Measurements from ENCODE around the gene SRRM3. TPM values are rescaled to one million over a fixed set of nuclear protein-coding genes. Genes with fewer than 3 reads are reported as not detected.

Gene SRRM3
- total and polyA plus RNA-seq, 9 of the 15 experiments (the other 6 are each of a cell fraction or from before 2014, with no cell fraction given) = 0.04 to 0.91 (median 0.46) TPM; not detected in 2

DNA sequence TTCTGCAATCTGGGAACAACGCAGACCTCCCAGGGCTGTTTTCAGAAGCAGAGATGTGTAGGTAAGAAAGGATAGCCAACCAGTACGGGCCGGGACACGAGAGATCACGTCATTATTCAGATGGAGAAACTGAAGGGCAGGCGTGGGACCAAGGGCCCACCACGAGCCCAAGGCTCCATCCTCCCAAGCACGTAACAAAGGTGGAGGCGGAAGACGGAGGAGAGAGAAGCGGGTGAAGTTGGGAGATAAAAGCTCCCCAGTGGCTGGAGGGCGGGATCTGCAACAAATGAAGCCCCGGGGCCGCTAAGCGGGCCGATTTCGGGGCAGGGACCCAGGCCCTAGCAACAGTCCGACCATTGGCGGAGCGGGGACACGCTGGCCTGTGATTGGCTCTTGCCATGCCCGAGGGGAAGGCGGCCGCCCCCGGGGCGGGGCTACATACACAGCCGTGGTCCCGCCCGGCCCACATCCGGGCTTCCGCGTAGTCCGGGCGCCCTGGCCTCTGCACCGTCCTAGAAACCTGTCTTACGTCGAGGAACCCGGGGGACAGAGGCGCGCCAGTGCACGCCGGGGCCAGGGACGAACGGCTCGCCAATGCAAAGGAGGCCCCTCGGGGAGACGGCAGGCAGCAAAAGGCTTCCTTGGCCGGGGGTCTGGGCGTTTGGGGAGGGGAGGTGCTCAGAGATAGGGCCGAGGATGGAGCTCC is 116.2 kb downstream of the SRRM3 start (continued):
- TF ChIP-seq, protein P1, sequence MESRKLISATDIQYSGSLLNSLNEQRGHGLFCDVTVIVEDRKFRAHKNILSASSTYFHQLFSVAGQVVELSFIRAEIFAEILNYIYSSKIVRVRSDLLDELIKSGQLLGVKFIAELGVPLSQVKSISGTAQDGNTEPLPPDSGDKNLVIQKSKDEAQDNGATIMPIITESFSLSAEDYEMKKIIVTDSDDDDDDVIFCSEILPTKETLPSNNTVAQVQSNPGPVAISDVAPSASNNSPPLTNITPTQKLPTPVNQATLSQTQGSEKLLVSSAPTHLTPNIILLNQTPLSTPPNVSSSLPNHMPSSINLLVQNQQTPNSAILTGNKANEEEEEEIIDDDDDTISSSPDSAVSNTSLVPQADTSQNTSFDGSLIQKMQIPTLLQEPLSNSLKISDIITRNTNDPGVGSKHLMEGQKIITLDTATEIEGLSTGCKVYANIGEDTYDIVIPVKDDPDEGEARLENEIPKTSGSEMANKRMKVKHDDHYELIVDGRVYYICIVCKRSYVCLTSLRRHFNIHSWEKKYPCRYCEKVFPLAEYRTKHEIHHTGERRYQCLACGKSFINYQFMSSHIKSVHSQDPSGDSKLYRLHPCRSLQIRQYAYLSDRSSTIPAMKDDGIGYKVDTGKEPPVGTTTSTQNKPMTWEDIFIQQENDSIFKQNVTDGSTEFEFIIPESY (CRISPR knock-in tag; IDR thresholded peaks at IDR 0.05) = no peak
- TF ChIP-seq ETV5 (CRISPR knock-in tag; IDR thresholded peaks at IDR 0.05; ENCODE audit: low read depth) (no peak; the same call in 1 of the 2 replicates), CEBPG (CRISPR knock-in tag; IDR thresholded peaks at IDR 0.05) (no peak), CEBPG (tag; conservative IDR thresholded peaks at IDR 0.05 in 1 of 2, IDR thresholded peaks at IDR 0.05 in 1 of 2) (0 out of 4 replicates have a peak, but pooled peaks of 1 of the 2 experiments have one; percentile 26), ZNF174 (CRISPR knock-in tag; IDR thresholded peaks at IDR 0.05) (no peak), TBL1XR1 (IDR thresholded peaks at IDR 0.05; ENCODE audit: low read length in 2 of 2) (no peak), MTA1 (IDR thresholded peaks at IDR 0.05; ENCODE audit: borderline replicate concordance) (peak; percentile 26; the same call in 1 of the 2 replicates), SMARCA4 (IDR thresholded peaks at IDR 0.05) (peak; percentile 48; the same call in 1 of the 2 replicates), ZNF57 (CRISPR knock-in tag; IDR thresholded peaks at IDR 0.05) (no peak), MEF2D (tag; conservative IDR thresholded peaks at IDR 0.05; ENCODE audit: low read depth) (no peak), CCAR2 (IDR thresholded peaks at IDR 0.05; ENCODE audit: low read depth, low read length) (no peak), E2F3 (CRISPR knock-in tag; IDR thresholded peaks at IDR 0.05) (no peak), CHD2 (IDR thresholded peaks at IDR 0.05; ENCODE audit: low read depth, low read length) (peak; percentile 77), ZNF165 (CRISPR knock-in tag; IDR thresholded peaks at IDR 0.05; ENCODE audit: borderline replicate concordance) (no peak), MXI1 (IDR thresholded peaks at IDR 0.05; ENCODE audit: low read depth, low read length) (peak; percentile 72; the same call in 1 of the 2 replicates), ZNF274 (IDR thresholded peaks at IDR 0.05; ENCODE audit: borderline replicate concordance, low read depth, low read length) (no peak), ETV1 (tag; conservative IDR thresholded peaks at IDR 0.05; ENCODE audit: low read depth) (0 out of 2 replicates have a peak, but pooled peaks have one; percentile 31), KDM4B (IDR thresholded peaks at IDR 0.05; ENCODE audit: borderline replicate concordance in 2 of 2, low read depth in 1 of 2) (no peak)
- TF ChIP-seq, protein P2, sequence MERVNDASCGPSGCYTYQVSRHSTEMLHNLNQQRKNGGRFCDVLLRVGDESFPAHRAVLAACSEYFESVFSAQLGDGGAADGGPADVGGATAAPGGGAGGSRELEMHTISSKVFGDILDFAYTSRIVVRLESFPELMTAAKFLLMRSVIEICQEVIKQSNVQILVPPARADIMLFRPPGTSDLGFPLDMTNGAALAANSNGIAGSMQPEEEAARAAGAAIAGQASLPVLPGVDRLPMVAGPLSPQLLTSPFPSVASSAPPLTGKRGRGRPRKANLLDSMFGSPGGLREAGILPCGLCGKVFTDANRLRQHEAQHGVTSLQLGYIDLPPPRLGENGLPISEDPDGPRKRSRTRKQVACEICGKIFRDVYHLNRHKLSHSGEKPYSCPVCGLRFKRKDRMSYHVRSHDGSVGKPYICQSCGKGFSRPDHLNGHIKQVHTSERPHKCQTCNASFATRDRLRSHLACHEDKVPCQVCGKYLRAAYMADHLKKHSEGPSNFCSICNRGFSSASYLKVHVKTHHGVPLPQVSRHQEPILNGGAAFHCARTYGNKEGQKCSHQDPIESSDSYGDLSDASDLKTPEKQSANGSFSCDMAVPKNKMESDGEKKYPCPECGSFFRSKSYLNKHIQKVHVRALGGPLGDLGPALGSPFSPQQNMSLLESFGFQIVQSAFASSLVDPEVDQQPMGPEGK (CRISPR knock-in tag; IDR thresholded peaks at IDR 0.05; ENCODE audit: borderline replicate concordance) = no peak
- TF ChIP-seq, protein P3, sequence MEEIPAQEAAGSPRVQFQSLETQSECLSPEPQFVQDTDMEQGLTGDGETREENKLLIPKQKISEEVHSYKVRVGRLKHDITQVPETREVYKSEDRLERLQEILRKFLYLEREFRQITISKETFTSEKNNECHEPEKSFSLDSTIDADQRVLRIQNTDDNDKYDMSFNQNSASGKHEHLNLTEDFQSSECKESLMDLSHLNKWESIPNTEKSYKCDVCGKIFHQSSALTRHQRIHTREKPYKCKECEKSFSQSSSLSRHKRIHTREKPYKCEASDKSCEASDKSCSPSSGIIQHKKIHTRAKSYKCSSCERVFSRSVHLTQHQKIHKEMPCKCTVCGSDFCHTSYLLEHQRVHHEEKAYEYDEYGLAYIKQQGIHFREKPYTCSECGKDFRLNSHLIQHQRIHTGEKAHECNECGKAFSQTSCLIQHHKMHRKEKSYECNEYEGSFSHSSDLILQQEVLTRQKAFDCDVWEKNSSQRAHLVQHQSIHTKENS (CRISPR knock-in tag; IDR thresholded peaks at IDR 0.05) = no peak
- TF ChIP-seq, protein P4, sequence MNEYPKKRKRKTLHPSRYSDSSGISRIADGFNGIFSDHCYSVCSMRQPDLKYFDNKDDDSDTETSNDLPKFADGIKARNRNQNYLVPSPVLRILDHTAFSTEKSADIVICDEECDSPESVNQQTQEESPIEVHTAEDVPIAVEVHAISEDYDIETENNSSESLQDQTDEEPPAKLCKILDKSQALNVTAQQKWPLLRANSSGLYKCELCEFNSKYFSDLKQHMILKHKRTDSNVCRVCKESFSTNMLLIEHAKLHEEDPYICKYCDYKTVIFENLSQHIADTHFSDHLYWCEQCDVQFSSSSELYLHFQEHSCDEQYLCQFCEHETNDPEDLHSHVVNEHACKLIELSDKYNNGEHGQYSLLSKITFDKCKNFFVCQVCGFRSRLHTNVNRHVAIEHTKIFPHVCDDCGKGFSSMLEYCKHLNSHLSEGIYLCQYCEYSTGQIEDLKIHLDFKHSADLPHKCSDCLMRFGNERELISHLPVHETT (CRISPR knock-in tag; conservative IDR thresholded peaks at IDR 0.05 in 1 of 2, IDR thresholded peaks at IDR 0.05 in 1 of 2) = no peak

All from K562 (cell line).